HCT116 (cell line): ENCODE data around the gene RACGAP1. TPM values are rescaled to one million over a fixed set of nuclear protein-coding genes. Genes with fewer than 3 reads are reported as not detected.
"Not testable (repeated sequence)": the region's sequence is repeated elsewhere in the genome, so short reads cannot be mapped to it uniquely, and the experiment has no call there.

Experiments
- ATAC-seq: fragments of 200-7000 bp; cut with Tn5 transposase; 2 replicates; pipeline ENCODE4 v1.9.1; 2020; ENCODE audit warnings: mild to moderate bottlenecking, moderate library complexity
- BruUV-seq: library from RNA; stranded (reverse); fragments of 400-500 nt; replicated peaks from 2 replicates; lab custom pipeline; 2021; lab: Mats Ljungman, UMichigan
- CTCF ChIA-PET: fragments of 300-600 bp; sonication (Branson Sonifier 250); formaldehyde crosslinking; loops from one replicate; lab custom pipeline; 2021; ENCODE audit warnings: antibody characterized with exemption; lab: Charles Lee
- POLR2A ChIA-PET: fragments of 300-600, 350-600 bp; sonication (Branson Sonifier 250); formaldehyde crosslinking; loops from one replicate; lab custom pipeline; 2021; ENCODE audit warnings: antibody characterized with exemption; lab: Charles Lee
- RAD21 ChIA-PET, 2 experiments: fragments of 300-600 bp; sonication (Branson Sonifier 250); formaldehyde crosslinking; loops; one replicate each; lab custom pipeline; 2023; ENCODE audit warnings: low total read pairs in 2 of 2; ENCODE audit not compliant: uncharacterized antibody in 2 of 2, unreplicated experiment in 2 of 2, low non-redundant PET in 1 of 2; lab: Charles Lee
- DNase-seq: peaks from one replicate; pipeline ENCODE4 v3.0.0-alpha.2; 2010; ENCODE audit warnings: low read depth, low spot score
- H2AFZ ChIP-seq: fragments of 200-600 bp; shearing (Covaris generic), sonication (generic); 2 replicates; pipeline ENCODE4 v1.6.1; 2017; ENCODE audit warnings: low read depth, mixed run types, mixed read lengths, antibody characterized with exemption, low read length; ENCODE audit not compliant: poor library complexity, severe bottlenecking
- H3K27ac ChIP-seq: 2 replicates; pipeline ENCODE4 v1.5.1; 2012; ENCODE audit warnings: low read depth, low read length
- H3K27me3 ChIP-seq: fragments of 200-600 bp; sonication (generic); 2 replicates; pipeline ENCODE4 v1.6.1; 2016; ENCODE audit warnings: mixed run types, low read length, mixed read lengths; ENCODE audit not compliant: insufficient read depth
- H3K36me3 ChIP-seq, 2 experiments: fragments of 200-500 bp in 1 of 2; fragments of 200-600 bp in 1 of 2; sonication (Bioruptor generic) in 1 of 2; sonication (generic) in 1 of 2; 2 replicates each; pipeline versions ENCODE4 v1.5.1 to v1.6.1; 2014 to 2016; ENCODE audit warnings: low read length in 2 of 2, inconsistent platforms in 1 of 2, mixed read lengths in 1 of 2, mixed run types in 1 of 2; ENCODE audit not compliant: insufficient read depth in 2 of 2, control insufficient read depth in 1 of 2
- H3K4me1 ChIP-seq, 2 experiments: fragments of 200-600 bp in 1 of 2; sonication (generic) in 1 of 2; 2 replicates each; pipeline versions ENCODE4 v1.5.1 to v1.6.1; 2012 to 2017; ENCODE audit warnings: low read length in 2 of 2, inconsistent platforms in 1 of 2, mild to moderate bottlenecking in 1 of 2, mixed read lengths in 1 of 2, mixed run types in 1 of 2, moderate library complexity in 1 of 2; ENCODE audit not compliant: insufficient read depth in 2 of 2, control insufficient read depth in 1 of 2
- H3K4me2 ChIP-seq: fragments of 200-600 bp; sonication (generic); 2 replicates; pipeline ENCODE4 v1.6.1; 2017; ENCODE audit warnings: mixed run types, low read length, mixed read lengths
- H3K4me3 ChIP-seq, 2 experiments: fragments of 200-600 bp in 1 of 2; sonication (generic) in 1 of 2; replicated peaks in 1 of 2; 2 replicates each; pipeline ENCODE4 v1.5.1; 2011 to 2016; ENCODE audit warnings: low read length in 2 of 2, control low read depth in 1 of 2, low read depth in 1 of 2, mild to moderate bottlenecking in 1 of 2, mixed read lengths in 1 of 2, mixed run types in 1 of 2
- H3K79me2 ChIP-seq: fragments of 200-600 bp; sonication (generic); 2 replicates; pipeline ENCODE4 v1.6.1; 2017; ENCODE audit warnings: mild to moderate bottlenecking, mixed run types, low read length, moderate library complexity, mixed read lengths; ENCODE audit not compliant: insufficient read depth
- H3K9ac ChIP-seq: fragments of 200-600 bp; sonication (generic); 2 replicates; pipeline ENCODE4 v1.6.1; 2016; ENCODE audit warnings: low read length, mixed read lengths
- H3K9me2 ChIP-seq: fragments of 200-600 bp; sonication (generic), shearing (Covaris generic); 2 replicates; pipeline ENCODE4 v1.6.1; 2017; ENCODE audit warnings: mixed run types, mild to moderate bottlenecking, moderate library complexity; ENCODE audit not compliant: insufficient read depth
- H3K9me3 ChIP-seq, 2 experiments: fragments of 200-500 bp in 1 of 2; fragments of 200-600 bp in 1 of 2; sonication (Bioruptor generic) in 1 of 2; sonication (generic) in 1 of 2; 2 replicates each; pipeline ENCODE4 v1.6.1; 2014 to 2017; ENCODE audit warnings: low read length in 2 of 2, mixed read lengths in 2 of 2, inconsistent platforms in 1 of 2, low read depth in 1 of 2, mild to moderate bottlenecking in 1 of 2, mixed run types in 1 of 2, moderate library complexity in 1 of 2; ENCODE audit not compliant: control insufficient read depth in 1 of 2, insufficient read depth in 1 of 2
- H4K20me1 ChIP-seq: fragments of 200-600 bp; sonication (generic), shearing (Covaris generic); 2 replicates; pipeline ENCODE4 v1.6.1; 2017; ENCODE audit warnings: mixed run types, mild to moderate bottlenecking, moderate library complexity; ENCODE audit not compliant: insufficient read depth
- ATF3 ChIP-seq: IDR thresholded peaks from 2 replicates; pipeline ENCODE4 v1.6.1; 2012
- CTCF ChIP-seq, 3 experiments: fragments of 200-600 bp in 1 of 3; sonication (generic) in 1 of 3; IDR thresholded peaks in 2 of 3; conservative IDR thresholded peaks in 1 of 3; 2 replicates each; pipeline ENCODE4 v1.5.1; 2012 to 2017; ENCODE audit warnings: low read depth in 2 of 3, low read length in 2 of 3, antibody characterized with exemption in 1 of 3, borderline replicate concordance in 1 of 3, control low read depth in 1 of 3, mild to moderate bottlenecking in 1 of 3, mixed read lengths in 1 of 3, mixed run types in 1 of 3, moderate library complexity in 1 of 3; ENCODE audit not compliant: insufficient read depth in 1 of 3
- EGR1 ChIP-seq: IDR thresholded peaks from 2 replicates; pipeline ENCODE4 v1.6.1; 2012; ENCODE audit warnings: low read depth
- ELF1 ChIP-seq: IDR thresholded peaks from 2 replicates; pipeline ENCODE4 v1.6.1; 2012; ENCODE audit warnings: low read depth, borderline replicate concordance
- EZH2phosphoT487 ChIP-seq: fragments of 200-600 bp; IDR thresholded peaks from 2 replicates; pipeline ENCODE4 v1.6.1; 2018; ENCODE audit warnings: antibody characterized with exemption, borderline replicate concordance
- POLR2A ChIP-seq: IDR thresholded peaks from 2 replicates; pipeline ENCODE4 v1.7.0; 2011; ENCODE audit warnings: borderline replicate concordance; ENCODE audit not compliant: insufficient read depth, insufficient read length; ENCODE audit errors: extremely low read depth
- SP1 ChIP-seq: IDR thresholded peaks from 2 replicates; pipeline ENCODE4 v1.6.1; 2012; ENCODE audit warnings: low read depth
- SRF ChIP-seq: IDR thresholded peaks from 2 replicates; pipeline ENCODE4 v1.6.1; 2012; ENCODE audit warnings: low read depth
- TCF7L2 ChIP-seq: IDR thresholded peaks from 2 replicates; pipeline ENCODE4 v1.7.0; 2011; ENCODE audit warnings: borderline replicate concordance, inconsistent platforms; ENCODE audit not compliant: insufficient read depth, insufficient read length; ENCODE audit errors: extremely low read depth
- YY1 ChIP-seq: IDR thresholded peaks from 2 replicates; pipeline ENCODE4 v1.6.1; 2011; ENCODE audit warnings: low read length, low read depth, moderate library complexity, mild to moderate bottlenecking; ENCODE audit not compliant: insufficient replicate concordance; ENCODE audit errors: extremely low read depth
- ZBTB33 ChIP-seq: IDR thresholded peaks from 2 replicates; pipeline ENCODE4 v1.6.1; 2011; ENCODE audit warnings: mild to moderate bottlenecking, low read length, moderate library complexity; ENCODE audit not compliant: insufficient replicate concordance; ENCODE audit errors: extremely low read depth
- intact Hi-C: fragments of 100-400 bp; cut with micrococcal nuclease; formaldehyde crosslinking; loops from 2 replicates; pipeline ENCODE4 v1.10.0; 2022
- total RNA-seq: library from RNA; stranded (reverse); gene quantifications from one replicate; pipeline ENCODE4 v1.2.1, GENCODE V29; 2021; ENCODE audit not compliant: unreplicated experiment

RACGAP1 gene
- total RNA-seq, 1 experiment from 2014 or later: 147 TPM

- Histone ChIP-seq H3K9me2 (no peaks in the 10 kb centered on the region), H3K9me3 (no peaks in the 10 kb centered on the region), H3K27ac (no peak overlapping the region), H3K79me2 (peaks cover 6% of the 10 kb centered on the region), H3K36me3 (peaks cover 42 to 73% of the 10 kb centered on the region in 2 experiments), H3K4me1 (no peaks in the 10 kb centered on the region), H3K27me3 (no peaks in the 10 kb centered on the region), H3K4me3 (no peak overlapping the region)
- POLR2A ChIA-PET: interaction anchor here (1.4 kb wide), 1 partner anchor 249 kb away, joined by 4 read pairs; the partner anchor contains the start of gene TMBIM6
- RAD21 ChIA-PET: no interaction called here
- CTCF ChIA-PET: no interaction called here
- BruUV-seq: no TSS peak
- no peak for ATAC-seq
- DNase-seq: no peak
- TF ChIP-seq ZBTB33 (no peak), EZH2phosphoT487 (no peak), POLR2A (no peak), SP1 (no peak), YY1 (no peak), CTCF (IDR thresholded peaks at IDR 0.05 in 2 of 3, conservative IDR thresholded peaks at IDR 0.05 in 1 of 3; ENCODE audit: borderline replicate concordance in 1 of 3, insufficient read depth in 1 of 3, low read depth in 2 of 3, low read length in 2 of 3) (no peak), TCF7L2 (no peak), ATF3 (no peak), EGR1 (no peak), ELF1 (no peak), SRF (no peak)
- TF ChIP-seq, all 23 proteins: peak for 0
- no peak overlapping the region for H3K9ac ChIP-seq
- intact Hi-C loops: no loop called here
- no peak overlapping the region for H2AFZ ChIP-seq
- no peak overlapping the region for H3K4me2 ChIP-seq
- H4K20me1 ChIP-seq: no peaks in the 10 kb centered on the region
Observed at GRCh38 chr12:49990273-49990672, 35.0 kb downstream of the RACGAP1 start.

GRCh38 chr12:49989400-49989799 is 35.9 kb downstream of the RACGAP1 start:
- intact Hi-C loops, H3K4me2 ChIP-seq, DNase-seq, H3K9me3 ChIP-seq, H3K27me3 ChIP-seq, RAD21 ChIA-PET, H3K9ac ChIP-seq, H3K4me1 ChIP-seq, ATAC-seq, CTCF ChIA-PET, H3K4me3 ChIP-seq, H3K79me2 ChIP-seq, H3K27ac ChIP-seq, H4K20me1 ChIP-seq, H2AFZ ChIP-seq, H3K9me2 ChIP-seq: not testable (repeated sequence)
- peaks cover 39 to 68% of the 10 kb centered on the region in 2 experiments for H3K36me3 ChIP-seq
- POLR2A ChIA-PET: interaction anchor here (0.6 kb wide), 1 partner anchor 95 kb away, joined by 3 read pairs; the partner anchor contains the start of gene SMARCD1
- TSS peak; percentile 43 for BruUV-seq
